NOMO-1 treated with dmso at 0.1 percent for 144 hours (cell line): ENCODE measurements around the gene PBLD.
"Not testable (repeated sequence)": the region's sequence is repeated elsewhere in the genome, so short reads cannot be mapped to it uniquely, and the experiment has no call there.

Experiments
- DNase-seq: peaks from one replicate; lab custom pipeline; 2025; ENCODE audit not compliant: unreplicated experiment; lab: John Stamatoyannopoulos, UW

The PBLD gene

DNA sequence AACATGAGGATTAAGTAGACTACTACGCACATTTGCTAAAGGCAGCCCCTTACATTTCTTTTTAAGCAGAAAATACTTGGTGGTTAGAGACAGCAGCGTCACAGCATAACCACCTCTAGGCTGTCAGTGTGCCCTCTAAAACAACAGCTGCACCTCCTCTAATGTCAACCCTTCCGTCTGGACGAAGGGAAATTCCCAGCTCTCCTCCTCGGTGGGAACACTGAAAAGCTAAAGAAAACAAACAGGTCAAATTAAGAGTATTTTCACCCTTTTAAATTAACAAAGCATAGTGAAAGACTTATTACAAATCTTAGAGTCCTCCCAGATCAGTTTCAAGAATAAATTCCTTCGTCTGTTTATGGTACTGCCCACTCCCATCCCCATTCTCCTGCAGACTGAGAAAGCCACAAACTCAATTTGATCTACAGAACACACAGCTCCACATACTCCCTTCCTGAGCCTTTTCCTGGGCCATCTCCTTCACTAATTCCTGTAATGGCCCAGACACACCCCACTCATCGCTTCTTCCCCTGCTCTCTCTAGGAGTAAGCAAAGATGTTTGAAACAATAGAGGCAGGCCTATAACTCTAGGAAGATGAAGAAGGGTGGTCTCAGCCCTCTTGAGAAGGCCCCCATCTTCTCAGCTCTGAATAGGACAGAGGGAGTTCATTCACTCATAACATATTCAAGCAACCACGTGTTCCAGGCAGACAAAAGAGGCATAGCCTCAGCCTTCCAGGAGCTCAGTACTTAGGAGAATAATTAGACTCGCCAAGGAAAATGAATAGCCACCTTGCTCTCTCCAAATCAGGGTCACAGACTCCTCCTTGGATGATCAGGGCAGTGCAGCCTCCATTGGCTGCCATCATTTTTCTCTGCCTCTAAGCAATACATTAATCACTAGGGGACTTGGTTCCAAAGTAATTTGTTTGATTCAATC is 48.4 kb downstream of the PBLD start:
- no peak for DNase-seq

DNA sequence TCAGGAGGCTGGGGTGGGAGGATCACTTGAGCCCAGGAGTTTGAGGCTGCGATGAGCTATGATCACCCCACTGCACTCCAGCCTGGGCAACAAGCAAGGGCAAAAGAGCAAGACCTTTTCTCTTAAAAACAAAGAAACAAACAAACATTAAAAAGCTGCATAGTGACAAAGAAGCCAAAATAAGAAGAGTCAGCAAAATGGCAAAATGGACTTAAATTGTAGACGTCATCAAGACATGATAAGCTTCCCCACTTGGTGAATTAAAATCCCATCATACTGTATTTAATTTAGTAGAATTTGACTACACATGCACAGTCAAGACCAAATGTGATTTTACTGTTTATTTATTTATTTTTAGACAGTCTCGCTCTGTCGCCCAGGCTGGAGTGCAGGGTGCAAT is 52.0 kb downstream of the PBLD start:
- no peak for DNase-seq

DNA sequence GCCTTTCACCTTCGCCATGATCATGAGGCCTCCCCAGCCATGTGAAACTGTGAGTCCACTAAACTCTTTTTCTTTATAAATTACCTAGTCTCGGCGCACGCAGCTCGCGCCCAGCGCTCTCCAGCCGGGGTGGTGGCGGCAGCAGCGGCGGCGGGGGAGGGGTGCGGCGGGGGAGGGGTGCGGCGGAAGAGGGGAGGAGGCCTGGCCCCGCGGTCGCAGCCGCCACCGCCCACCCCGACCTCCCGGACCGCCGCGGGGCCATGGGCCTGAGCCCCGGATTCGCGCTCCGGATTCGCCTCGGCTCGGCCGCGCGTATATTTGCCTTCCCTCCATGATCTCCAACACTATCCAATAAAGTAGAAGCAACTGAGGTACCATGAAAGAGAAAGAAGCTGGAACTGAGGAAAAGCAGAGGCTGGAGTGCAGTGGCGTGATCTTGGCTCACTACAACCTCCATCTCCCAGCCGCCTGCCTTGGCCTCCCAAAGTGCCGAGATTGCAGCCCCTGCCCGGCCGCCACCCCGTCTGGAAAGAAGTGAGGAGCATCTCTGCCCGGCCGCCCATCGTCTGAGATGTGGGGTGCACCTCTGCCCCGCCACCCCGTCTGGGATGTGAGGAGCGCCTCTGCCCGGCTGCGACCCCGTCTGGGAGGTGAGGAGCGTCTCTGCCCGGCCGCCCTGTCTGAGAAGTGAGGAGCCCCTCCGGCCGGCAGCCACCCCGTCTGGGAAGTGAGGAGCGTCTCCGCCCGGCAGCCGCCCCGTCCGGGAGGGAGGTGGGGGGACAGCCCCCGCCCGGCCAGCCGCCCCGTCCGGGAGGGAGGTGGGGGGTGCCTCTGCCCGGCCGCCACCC is 53.6 kb downstream of the PBLD start:
- not testable (repeated sequence) for DNase-seq

DNA sequence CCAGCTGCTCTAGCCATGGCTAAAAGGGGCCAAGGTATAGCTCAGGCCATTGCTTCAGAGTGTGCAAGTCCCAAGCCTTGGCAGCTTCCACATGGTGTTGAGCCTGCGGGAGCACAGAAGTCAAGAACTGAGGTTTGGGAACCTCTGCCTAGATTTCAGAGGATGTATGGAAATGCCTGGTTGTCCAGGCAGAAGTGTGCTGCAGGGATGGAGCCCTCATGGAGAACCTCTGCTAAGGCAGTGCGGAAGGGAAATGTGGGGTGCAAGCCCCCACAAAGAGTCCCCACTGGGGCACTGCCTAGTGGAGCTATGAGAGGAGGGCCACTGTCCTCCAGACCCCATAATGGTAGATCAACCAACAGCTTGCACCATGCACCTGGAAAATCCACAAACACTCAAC is 54.9 kb downstream of the PBLD start:
- not testable (repeated sequence) for DNase-seq

DNA sequence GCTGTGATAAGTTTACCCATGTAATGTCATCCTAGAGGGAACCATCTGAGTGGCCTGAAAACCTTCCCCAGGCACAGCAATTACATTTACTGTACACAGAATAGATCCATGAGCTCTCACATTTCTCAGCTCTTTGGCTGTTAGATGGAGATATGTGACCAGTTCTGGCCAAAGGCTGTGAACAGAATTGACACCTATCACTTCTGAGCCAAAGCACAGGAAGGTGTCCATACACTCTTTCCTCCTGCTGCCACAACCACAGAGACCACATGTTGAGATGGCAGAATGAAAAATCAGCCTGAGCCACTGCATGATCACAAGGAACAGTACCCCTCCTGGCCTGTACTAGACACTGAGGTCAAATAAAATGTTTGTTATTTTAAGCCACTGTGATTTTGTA is 56.5 kb downstream of the PBLD start:
- no peak for DNase-seq

DNA sequence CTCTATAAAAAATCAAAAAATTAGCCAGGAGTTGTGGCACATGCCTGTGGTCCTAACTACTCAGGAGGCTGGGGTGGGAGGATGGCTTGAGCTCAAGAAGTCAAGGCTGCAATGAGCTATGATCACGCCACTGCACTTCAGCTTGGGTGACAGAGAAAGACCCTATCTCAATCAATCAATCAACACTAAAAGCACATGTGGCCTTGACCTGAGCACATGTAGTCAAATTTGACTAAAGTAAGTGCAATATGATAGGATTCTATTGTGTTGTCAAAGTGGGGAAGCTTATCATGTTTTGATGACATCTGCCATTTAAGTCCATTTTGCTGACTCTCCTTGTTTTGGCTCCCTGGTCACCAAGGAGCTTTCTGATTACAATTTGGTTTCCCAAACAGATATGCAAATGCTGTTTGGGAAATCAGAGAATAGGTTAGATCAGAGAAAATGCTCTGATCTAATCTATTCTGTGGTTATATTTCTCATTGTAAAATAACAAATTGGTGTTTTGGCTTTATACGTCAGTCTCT is 57.1 kb downstream of the PBLD start:
- no peak for DNase-seq

DNA sequence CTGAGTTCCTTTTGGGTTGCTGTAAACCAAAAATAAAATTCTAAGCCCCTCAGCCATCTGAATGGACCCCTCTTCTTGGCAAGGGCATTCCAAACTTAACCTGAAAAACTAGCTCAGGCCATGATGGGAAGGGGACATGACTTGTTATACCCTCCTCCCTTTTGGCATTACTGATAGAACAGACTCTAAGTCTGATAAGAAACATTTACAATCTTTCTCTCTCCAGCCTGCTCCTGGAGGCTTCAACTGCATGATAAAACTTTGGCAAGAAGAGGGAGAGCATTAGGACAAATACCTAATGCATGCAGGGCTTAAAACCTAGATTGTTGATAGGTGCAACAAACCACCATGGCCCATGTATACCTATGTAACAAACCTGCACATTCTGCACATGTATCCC is 59.9 kb downstream of the PBLD start:
- no peak for DNase-seq

DNA sequence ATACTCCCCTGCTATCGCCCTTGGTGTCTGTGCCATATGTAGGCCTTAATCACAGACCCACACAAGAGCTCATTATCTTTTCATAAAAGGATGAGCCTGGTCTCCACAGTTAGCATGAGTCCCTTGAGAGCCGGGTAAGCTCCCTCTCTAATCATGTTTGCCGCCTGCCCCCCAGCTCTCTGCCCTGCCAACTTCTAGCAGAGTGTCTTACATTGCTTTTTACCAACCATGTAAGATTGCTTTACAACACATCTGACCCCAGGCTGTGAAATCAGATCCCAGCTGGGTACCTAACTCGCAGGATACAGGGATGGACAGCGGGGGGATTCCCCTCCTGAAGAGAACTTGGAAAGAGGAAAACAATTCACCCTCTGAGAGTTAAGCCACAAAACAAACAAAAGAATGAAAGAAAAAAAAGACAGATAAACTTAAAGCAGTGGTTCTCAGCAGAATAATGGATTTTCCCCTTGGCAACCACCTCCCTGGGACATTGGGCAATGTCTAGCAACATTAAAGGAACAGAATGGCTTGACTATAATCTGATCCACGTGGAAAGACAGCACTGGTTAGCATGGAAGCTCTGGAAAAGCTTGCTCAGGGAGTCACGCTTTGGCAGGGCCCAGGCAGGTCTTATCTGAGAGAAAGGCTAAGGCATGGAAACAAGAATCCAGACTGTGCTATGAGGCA is 61.4 kb downstream of the PBLD start:
- DNase-seq: no peak

DNA sequence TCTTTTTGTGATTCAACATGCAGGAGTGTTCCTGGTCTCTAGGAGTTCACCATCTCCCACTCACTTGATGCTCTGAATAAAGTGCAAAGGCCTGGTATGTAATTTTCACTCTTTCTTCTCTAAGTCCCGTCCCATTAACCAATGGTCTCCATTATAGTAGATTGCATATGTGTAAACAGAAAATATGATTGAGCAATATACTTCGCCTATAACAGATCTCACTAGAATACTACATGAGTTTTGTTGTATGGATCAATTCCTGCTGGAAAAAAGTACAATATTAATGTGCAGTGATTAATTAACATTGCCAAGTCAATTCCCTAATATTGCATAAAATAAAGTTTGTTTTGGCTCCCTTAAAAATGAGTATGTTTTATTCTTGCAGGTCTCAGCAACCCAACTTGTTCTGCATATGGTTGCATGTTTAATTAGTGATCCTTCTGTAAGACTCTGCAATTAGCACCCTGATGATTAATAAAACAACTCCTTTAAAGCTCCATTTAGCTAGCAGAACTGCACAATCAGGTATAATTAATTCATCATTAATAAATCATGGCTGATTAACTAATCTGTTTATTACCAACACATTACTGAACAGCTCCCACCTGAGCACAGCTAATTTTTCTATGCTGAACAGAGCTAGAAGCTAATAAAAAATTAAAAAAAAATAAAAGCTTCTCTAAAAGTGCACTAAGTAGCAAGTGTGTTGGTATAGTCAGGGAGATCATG is 63.0 kb downstream of the PBLD start:
- DNase-seq: no peak

DNA sequence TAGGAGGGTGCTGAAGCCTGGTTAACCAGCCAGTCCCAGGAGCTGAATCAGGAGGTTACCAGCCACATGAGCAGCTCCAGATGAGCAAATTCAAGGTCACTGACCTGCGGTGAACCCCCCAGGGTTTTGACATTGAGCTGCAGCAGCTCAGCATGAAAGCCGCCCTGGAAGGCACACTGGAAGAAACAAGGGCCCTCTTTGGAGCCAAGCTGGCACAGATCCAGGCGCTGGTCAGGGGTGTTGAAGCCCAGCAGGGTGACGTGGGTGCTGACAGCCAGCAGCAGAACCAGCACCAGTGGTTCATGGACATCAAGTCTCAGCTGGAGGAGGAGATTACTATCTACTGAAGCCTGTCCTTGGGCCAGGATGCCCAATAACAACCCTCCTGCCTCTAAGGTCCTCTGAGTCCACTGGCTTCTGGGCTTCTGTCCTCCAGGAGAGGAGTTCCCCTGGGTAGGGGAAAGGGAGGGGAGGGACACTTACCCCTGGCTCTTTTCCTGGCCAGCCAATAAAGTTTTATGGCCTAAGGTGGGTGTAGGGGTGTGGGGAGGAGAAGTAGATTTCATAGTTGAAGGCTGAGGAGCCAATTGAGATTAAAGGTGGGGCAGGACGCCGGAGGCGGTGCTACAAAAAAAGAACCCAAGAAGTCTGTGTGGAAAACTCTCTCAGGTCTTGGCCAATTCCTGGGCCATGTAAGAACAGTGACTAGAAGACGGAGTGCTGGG is 71.4 kb downstream of the PBLD start:
- no peak for DNase-seq

DNA sequence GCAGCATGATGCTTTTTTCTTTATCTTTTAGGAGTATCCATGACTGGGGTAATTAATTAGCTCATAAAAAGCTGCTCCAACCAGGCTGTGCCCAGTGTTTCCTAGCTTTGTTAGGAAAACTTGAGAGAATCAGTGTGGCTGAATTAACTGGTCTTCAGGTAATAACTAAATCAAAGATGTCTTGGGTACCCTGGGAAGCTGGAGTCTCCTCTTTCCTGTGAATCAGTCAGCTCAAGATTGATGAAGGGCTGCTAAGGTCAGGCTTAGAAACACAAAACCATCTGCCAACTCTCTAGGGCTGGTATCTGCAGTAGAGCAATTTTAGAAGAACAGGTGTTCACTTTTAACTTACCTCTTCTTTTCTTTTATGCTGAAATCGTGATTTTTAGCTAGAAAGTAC is 79.4 kb downstream of the PBLD start:
- no peak for DNase-seq

DNA sequence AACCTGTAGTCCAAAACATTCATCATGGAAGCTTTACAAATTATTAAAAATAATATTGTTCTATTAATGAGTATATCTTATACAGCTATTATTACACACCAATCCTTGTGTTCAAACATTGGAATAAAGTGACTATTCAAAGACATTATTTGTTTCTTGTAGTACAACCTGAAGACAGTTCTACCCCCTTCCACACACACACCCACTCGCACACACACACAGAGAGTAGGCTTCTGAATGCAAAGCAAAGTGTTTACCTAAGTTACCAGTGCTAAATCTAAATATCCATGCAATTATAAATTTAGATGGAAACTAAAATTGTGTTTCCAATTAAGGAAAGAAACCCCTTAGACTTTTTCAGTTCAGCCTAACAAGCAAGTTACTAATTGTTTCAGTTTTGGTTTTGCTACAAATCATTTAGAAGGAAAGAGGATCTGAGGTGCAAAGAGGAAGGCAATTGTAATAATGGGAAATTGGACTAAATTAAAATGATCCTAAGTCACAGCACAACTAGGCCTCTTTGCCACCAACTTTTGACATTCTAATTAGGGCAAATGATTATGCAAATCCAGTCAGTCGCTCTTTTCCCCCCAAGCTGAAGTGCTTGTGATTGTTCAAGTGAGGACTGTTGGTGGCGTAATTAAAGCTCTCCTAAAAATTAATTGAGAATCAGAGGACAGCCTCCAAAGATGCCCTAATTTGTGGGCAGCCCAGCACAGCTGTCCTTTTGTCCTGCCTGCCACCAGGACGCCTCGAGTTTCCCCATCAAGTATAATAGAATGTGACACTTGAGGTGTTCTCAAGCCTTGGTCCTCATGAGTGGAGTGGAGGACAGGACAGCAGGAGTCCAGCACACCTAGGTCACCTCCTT is 80.9 kb downstream of the PBLD start:
- peak; percentile 20 for DNase-seq

DNA sequence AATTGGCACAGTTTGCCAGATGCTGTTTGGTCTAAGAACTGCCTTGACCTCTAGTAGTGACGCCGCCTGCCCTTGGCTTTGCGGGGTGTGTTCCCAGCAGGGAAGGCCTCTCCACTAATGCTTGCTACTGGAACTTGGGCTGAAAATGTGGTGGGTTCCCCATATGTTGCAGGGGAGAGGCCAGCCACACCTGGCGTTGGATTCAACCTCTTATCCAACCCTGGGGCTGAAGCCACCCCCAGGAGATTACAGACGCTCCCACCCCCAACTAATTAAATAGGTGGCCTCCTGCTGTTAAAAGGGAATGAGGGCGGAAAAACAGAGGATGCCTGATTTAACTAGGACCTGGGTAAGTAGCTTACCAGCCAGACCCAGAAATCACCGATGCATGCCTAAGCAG is 81.6 kb downstream of the PBLD start:
- no peak for DNase-seq

DNA sequence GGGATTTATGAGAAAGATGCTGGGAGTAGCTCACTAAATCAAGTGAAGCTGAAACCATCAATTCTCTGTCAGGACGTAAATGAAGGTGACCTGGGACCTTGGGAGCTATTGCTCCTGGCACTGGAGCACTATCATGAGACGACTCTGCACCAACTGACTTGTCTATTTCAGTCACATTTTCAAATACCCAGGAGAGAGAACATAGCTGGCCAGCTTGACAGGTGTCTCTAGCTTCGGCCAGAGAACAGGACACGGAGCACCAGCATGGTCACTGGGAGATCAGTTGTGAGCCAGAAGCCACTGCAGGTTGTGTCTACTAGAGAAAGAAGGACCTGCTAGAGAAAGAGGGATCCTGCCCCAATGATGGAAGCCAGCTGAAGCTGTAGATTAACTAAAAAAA is 83.4 kb downstream of the PBLD start:
- no peak for DNase-seq

DNA sequence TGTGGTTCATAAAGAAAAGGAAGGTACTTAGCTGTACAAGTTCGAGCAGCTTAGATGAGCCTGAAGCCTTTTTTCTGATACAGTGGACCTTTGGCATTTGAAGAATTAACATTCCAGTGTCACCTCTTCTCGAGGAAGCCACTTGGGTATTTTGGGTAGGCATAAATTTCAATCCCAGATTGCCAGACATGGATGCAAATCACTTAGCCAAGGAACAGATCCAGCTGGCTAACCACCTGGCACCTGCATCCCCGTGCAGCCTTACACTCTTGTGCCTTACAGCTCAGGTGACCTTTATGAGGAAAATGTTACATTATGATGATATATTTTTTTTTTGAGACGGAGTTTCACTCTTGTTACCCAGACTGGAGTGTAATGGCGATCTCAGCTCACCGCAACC is 84.8 kb downstream of the PBLD start:
- no peak for DNase-seq

DNA sequence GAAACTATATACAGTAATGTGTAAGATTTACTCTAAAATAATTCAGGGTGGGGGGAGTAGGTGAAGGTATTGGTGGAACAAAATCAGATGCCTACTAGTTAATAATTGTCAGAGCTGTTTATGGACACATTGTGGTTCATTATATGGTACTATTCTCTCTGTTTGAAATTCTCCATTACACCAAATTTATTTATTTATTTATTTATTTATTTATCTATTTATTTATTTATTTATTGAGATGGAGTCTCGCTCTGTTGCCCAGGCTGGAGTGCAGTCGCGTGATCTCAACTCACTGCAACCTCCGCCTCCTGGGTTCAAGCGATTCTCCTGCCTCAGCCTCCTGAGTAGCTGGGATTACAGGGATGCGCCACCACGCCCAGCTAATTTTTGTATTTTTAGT is 86.3 kb downstream of the PBLD start:
- not testable (repeated sequence) for DNase-seq

DNA sequence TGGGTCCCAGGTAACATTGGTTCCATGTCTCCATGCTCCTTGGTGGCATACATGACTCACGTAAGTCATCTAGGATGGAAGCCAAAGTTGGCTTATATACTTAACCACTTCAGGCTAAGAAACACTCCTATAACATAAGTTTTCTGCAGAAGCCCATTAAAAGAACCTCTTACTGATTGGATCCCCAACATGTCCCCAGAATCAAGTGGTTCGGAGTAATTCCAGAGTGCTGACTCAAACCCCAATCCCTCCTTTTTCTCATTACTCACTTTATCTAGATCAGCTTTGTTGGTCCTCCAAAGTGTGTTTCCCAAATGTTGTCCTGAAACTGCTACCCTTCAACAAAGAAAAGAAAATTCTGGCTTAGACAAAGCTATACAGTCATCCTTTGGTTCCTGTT is 90.7 kb downstream of the PBLD start:
- no peak for DNase-seq

DNA sequence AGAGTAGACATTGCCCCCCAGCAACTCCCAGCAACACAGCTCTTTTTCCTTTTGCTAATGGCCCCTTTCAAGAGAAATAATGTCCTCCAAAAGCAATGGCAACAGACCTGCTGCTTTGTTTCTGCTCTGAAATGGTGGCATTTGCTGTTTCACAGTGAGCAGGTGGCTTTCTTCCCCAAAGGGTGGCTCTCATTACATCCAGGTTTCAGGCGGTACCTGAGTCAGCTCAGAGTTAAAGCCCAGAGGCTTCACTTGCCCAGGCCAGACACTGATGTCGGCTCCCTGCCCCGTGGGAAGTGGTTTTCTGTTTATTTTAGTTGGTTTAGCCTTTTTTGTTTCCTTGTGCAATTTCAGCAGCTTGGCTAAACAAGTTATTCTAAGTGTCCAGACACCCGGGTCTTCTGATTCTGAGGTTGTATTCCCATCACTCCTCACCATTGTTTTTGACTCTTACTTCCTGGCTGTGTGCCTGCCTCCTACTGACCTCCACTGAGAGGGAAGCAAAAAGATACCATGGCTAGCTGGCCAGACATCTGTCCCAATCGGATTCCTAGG is 93.1 kb downstream of the PBLD start:
- DNase-seq: no peak

DNA sequence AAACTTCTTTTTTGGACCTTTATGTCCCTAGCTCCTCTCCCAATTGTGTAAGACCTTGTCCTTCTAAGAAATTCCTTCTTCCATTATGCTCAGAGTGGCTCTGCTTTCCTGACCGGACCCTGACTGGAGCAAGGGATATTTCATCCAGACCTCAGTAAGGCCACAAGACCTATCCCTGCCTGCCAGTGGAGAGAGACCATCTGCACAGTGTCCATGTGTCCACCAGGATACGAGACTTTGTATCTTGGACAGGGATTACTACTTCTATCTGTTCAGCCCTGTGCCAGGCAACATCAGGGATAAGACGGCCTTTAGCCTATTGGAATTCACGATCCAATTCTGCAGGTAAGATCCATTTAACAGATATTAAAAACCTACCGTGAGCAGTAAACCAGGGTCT is 93.7 kb downstream of the PBLD start:
- no peak for DNase-seq
